Epithelial cell of proximal tubule (primary cell): ENCODE data around the gene TNFSF11. TPM values are rescaled to one million over a fixed set of nuclear protein-coding genes. Genes with fewer than 3 reads are reported as not detected.

Experiments used
- DNase-seq: peaks from one replicate; pipeline ENCODE4 v3.0.0-alpha.2; 2011; ENCODE audit warnings: low read depth
- H3K4me3 ChIP-seq: 2 replicates; pipeline ENCODE4 v1.5.1; 2011; ENCODE audit warnings: low read depth, mild to moderate bottlenecking, low read length
- total RNA-seq: library from RNA; depleted of rRNA; stranded (reverse); fragments of >200 nt; gene quantifications from 2 replicates; pipeline ENCODE4 v1.2.3, GENCODE V29; 2015
- TF ChIP-seq, protein P1 (sequence below): conservative IDR thresholded peaks from 2 replicates; pipeline ENCODE4 v1.5.1; 2012; ENCODE audit warnings: low read depth, mild to moderate bottlenecking, low read length

Gene TNFSF11
- total RNA-seq, 1 donor from 2014 or later: 1.8 TPM

DNA sequence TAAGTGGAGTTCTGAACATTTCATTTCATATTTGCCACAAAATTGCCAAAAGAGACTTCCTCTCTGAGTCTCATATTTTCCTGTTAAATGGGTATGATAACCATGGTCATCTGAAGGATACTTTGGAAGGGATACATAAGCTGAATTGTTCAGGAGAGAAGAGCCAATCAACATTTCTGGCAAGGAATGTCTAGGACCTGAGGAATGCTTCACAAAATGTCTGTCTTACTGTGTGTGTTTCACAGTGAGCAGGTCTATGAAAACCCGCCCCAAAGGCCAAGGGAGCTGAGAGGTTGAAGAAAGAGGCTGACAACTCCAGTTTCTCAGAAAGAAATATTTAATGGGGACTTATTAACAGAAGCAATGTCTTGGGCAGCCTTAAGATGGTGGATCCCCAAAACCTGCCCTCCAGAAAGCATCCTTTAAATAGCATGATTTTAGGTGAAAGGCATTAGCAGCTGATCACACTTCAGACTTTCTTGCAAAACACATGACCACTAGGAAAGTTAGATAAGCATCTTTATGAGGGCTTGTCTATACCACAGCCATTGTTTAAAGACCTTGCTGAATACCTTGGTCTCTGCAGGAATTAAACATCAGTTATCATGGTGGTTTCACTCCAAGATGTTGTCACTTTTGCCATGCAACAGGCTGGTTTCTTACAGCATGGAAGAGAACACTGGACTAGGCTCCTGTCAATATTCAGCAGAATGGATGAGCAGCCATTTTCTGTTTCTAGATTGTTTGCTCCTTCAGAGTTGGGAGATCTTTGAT lies 78.9 kb downstream of the TNFSF11 start:
- no peak for DNase-seq
- H3K4me3 ChIP-seq: no peak overlapping the region
- TF ChIP-seq, protein P1, sequence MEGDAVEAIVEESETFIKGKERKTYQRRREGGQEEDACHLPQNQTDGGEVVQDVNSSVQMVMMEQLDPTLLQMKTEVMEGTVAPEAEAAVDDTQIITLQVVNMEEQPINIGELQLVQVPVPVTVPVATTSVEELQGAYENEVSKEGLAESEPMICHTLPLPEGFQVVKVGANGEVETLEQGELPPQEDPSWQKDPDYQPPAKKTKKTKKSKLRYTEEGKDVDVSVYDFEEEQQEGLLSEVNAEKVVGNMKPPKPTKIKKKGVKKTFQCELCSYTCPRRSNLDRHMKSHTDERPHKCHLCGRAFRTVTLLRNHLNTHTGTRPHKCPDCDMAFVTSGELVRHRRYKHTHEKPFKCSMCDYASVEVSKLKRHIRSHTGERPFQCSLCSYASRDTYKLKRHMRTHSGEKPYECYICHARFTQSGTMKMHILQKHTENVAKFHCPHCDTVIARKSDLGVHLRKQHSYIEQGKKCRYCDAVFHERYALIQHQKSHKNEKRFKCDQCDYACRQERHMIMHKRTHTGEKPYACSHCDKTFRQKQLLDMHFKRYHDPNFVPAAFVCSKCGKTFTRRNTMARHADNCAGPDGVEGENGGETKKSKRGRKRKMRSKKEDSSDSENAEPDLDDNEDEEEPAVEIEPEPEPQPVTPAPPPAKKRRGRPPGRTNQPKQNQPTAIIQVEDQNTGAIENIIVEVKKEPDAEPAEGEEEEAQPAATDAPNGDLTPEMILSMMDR: no peak

DNA sequence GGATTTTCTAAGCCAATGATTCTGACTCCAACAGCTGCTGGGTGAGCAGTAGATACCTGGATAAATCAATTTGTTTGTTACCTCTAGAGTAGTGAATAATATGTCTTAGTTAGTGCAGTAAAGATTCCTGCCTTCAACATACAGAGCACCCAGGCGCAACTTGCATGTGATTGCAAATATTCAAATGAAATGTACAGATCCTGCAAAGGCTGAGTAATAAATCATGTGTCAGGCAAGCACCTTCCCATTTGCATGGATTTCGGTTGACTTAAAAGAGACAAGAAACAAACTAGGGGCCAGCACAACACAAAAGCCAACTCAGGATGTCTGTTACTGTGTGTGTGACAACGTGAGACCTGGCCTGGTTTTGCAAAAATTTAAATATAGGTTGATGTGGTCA lies 79.7 kb downstream of the TNFSF11 start:
- TF ChIP-seq, protein P1: no peak
- DNase-seq: no peak

DNA sequence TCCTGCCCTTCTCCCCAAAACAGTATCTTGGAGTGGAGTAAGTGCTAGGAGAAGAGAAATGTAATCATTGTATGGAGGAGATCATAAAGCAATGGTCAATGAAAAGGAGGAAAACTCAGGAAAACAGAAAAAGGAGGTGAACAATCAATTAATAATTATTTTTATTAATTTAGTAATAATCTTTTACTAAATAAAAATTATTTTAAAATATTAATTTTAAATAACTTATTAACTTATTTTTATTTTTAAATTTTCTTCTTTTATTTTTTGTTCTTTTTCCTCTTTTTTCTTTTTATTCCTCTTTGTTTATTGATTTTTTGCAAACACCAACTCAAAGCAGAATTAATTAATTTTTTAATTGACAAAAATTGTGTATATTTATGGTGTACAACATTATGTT lies 80.3 kb downstream of the TNFSF11 start:
- TF ChIP-seq, protein P1: no peak
- no peak for DNase-seq
- no peak overlapping the region for H3K4me3 ChIP-seq

More for the DNA sequence above, 79.7 kb downstream of the TNFSF11 start:
- no peak overlapping the region for H3K4me3 ChIP-seq

DNA sequence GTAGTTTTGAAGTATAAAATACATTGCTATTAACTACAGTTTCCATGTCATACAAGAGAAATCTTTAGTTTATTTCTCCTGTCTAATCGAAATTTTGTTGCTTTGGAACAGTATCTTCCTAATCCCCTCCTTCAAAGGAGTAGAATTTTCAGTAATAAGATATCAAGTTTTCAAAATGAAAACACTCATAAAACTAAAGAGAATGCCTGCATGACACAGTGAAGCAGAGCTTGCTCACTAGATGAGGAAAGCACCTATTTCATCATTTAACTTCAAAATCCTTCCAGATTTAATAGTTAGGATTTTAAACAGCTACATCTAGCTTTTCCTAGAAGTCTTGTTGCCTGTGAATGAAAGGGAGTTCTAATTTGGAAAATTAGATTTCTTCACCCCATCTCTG lies 80.8 kb downstream of the TNFSF11 start:
- DNase-seq: no peak
- no peak overlapping the region for H3K4me3 ChIP-seq
- TF ChIP-seq, protein P1: no peak

DNA sequence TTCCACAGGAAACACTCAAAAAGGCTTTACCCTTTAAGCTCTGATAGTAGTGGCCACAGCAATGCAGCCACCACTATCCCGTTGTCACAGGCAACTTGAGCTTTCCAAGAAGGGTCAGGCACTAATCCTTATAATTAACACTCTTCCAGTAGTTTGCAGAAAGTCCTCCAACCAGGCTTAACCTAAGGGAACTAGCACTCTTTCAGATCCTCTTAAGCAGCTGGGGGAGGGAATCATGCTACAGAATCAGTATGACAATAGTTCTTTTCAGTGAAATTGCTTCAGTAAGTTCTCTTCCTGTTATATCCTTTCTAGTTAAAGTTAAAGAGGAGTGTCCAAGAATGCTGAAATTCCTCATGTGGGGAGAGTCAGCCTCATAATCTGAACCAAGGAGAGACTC lies 82.2 kb downstream of the TNFSF11 start:
- H3K4me3 ChIP-seq: no peak overlapping the region
- TF ChIP-seq, protein P1: no peak
- DNase-seq: no peak

DNA sequence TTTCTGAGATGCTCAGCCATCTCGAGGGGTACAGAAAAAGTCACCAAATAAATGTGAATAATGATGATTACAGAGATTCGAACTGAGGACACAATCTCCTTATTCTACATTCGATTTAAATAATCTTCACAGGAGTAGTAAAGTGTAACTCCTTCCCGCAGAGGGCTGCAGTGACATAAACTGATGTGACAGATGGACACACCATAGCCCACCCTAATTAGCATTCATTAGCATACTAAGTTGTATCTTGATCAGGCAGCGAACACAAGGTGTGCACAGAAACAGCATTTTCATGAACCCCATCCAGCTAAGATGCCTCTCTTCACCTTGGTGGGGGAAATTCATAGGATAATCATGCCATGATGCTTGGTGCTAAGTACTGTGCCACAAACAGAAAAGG lies 83.0 kb downstream of the TNFSF11 start:
- H3K4me3 ChIP-seq: no peak overlapping the region
- no peak for DNase-seq
- TF ChIP-seq, protein P1: no peak

Other genes with a start within 250 kb of the TNFSF11 start
- not detected in 2 replicates for gene FAM216B, start 207.4 kb downstream of the TNFSF11 start, total RNA-seq